Immature natural killer cell (primary cell): ENCODE measurements around the gene ACRV1. TPM values are rescaled to one million over a fixed set of nuclear protein-coding genes. Genes with fewer than 3 reads are reported as not detected.
"Not testable (repeated sequence)": the region's sequence is repeated elsewhere in the genome, so short reads cannot be mapped to it uniquely, and the experiment has no call there.

Experiments
- DNase-seq, 3 donors: peaks; one replicate each; pipeline ENCODE4 v3.0.0; 2022; ENCODE audit warnings: mixed read lengths in 1 of 3
- H3K27ac Mint-ChIP-seq, 6 donors: one replicate each; pipeline ENCODE4 v1.8.0; 2020; ENCODE audit warnings: mixed read lengths in 6 of 6, mild to moderate bottlenecking in 5 of 6, inconsistent platforms in 4 of 6, moderate library complexity in 3 of 6
- H3K27me3 Mint-ChIP-seq, 3 donors: one replicate each; pipeline ENCODE4 v1.8.0; 2020 to 2021; ENCODE audit warnings: low read depth in 3 of 3, mild to moderate bottlenecking in 3 of 3, mixed read lengths in 3 of 3, moderate library complexity in 3 of 3, inconsistent platforms in 1 of 3
- H3K36me3 Mint-ChIP-seq, 3 donors: one replicate each; pipeline ENCODE4 v1.8.0; 2020; ENCODE audit warnings: mixed read lengths in 3 of 3, inconsistent platforms in 2 of 3, mild to moderate bottlenecking in 2 of 3
- H3K4me1 Mint-ChIP-seq, 2 donors: one replicate each; pipeline ENCODE4 v1.8.0; 2020; ENCODE audit warnings: inconsistent platforms in 2 of 2, mild to moderate bottlenecking in 2 of 2, mixed read lengths in 2 of 2, moderate library complexity in 1 of 2
- H3K4me3 Mint-ChIP-seq, 5 donors: one replicate each; pipeline ENCODE4 v1.8.0; 2020; ENCODE audit warnings: mild to moderate bottlenecking in 5 of 5, mixed read lengths in 5 of 5, inconsistent platforms in 3 of 5, moderate library complexity in 3 of 5
- H3K9me3 Mint-ChIP-seq, 6 donors: one replicate each; pipeline ENCODE4 v1.8.0; 2020; ENCODE audit warnings: mild to moderate bottlenecking in 6 of 6, mixed read lengths in 6 of 6, inconsistent platforms in 4 of 6, moderate library complexity in 3 of 6
- polyA plus RNA-seq, 3 donors: library from polyadenylated mRNA; unstranded; fragments of 300-500 nt; fragmentation: Illumina TruSeq; gene quantifications; one replicate each; pipeline ENCODE4 v1.2.3, GENCODE V29; 2021

ACRV1 gene, protein sequence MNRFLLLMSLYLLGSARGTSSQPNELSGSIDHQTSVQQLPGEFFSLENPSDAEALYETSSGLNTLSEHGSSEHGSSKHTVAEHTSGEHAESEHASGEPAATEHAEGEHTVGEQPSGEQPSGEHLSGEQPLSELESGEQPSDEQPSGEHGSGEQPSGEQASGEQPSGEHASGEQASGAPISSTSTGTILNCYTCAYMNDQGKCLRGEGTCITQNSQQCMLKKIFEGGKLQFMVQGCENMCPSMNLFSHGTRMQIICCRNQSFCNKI
- not detected for polyA plus RNA-seq

DNA sequence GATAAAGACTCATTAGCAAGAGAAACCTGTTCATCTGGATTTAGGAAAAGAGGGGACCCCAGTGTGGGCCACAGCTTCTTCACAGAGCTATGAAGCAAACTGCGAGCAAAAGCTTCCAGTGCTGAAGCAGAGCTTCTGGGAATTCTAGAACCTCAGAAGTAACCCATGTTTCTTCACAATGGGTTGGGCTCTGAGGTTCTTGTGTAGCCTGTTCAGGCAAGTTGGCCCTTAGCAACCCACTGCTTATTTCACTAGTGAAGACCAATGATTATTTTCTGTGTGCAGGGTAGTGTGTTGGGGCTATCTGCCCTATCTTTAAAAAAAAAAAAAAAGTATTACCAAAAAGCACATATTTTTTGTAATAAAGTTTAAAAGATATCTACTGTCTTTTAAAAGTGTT, at the start of gene ACRV1:
Gene ACRV1, minus strand, starts transcription at position 101 of the 400 bp plus-strand sequence. Its CDS starts 67 bp downstream, at position 34.
- no peaks in the 10 kb centered on the region for H3K36me3 Mint-ChIP-seq
- no peak for DNase-seq
- no peak within 1 kb of the TSS for H3K4me3 Mint-ChIP-seq
- no peaks in the 10 kb centered on the region for H3K9me3 Mint-ChIP-seq
- H3K4me1 Mint-ChIP-seq: no peaks in the 10 kb centered on the region
- H3K27me3 Mint-ChIP-seq: peaks cover 0 to 1% (median 0%) of the 10 kb centered on the region in 3 donors
- no peak within 1 kb of the TSS for H3K27ac Mint-ChIP-seq

DNA sequence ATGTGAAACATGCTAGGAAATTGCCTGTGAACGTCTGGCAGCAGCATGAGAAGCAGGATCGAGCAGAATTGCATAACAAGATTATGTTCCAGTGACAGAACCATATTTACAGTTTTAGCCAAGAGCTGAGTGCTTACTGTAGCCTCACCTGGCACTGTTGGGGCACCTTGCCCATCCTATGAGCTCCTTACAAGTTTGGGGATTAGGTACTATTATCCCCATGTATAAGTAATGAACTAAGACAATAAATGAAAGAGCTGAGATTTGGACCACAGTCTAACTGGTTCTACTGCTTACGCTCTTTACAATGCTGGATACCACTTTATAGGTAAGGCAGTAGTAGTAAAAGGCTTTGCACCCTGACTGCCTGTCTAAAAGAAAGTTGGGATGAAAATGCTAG, 48.3 kb upstream of the ACRV1 start:
- Mint-ChIP-seq H3K4me3 (no peak overlapping the region), H3K4me1 (no peaks in the 10 kb centered on the region), H3K27ac (no peak overlapping the region), H3K36me3 (no peaks in the 10 kb centered on the region), H3K9me3 (peaks cover 0 to under 1% (median 0%) of the 10 kb centered on the region in 6 donors), H3K27me3 (peaks cover 0 to 4% (median 3%) of the 10 kb centered on the region in 3 donors)
- DNase-seq: no peak

DNA sequence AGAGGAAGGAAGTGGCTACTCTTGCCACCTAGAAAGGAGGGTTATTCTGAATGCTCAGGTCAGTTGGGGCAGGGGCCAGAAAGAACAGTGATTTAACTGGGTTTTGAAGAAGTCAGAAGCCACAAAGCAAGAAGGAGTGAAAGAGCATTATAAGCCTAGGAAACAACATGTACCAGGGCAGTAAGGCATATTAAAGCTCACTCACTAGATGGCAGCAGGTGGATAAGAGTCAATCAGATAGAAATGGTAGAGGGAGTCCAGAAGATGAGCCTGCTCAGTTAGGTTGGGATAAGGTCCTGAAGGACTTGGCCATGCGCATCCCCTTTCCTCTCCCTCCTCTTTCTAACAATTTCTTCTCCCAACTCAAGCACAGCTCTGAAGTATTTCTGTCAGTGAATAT, 43.5 kb upstream of the ACRV1 start:
- Mint-ChIP-seq H3K4me1 (no peaks in the 10 kb centered on the region), H3K9me3 (no peaks in the 10 kb centered on the region), H3K27me3 (peaks cover 4 to 19% (median 5%) of the 10 kb centered on the region in 3 donors), H3K36me3 (no peaks in the 10 kb centered on the region), H3K27ac (no peak overlapping the region), H3K4me3 (no peak overlapping the region)
- DNase-seq: no peak

DNA sequence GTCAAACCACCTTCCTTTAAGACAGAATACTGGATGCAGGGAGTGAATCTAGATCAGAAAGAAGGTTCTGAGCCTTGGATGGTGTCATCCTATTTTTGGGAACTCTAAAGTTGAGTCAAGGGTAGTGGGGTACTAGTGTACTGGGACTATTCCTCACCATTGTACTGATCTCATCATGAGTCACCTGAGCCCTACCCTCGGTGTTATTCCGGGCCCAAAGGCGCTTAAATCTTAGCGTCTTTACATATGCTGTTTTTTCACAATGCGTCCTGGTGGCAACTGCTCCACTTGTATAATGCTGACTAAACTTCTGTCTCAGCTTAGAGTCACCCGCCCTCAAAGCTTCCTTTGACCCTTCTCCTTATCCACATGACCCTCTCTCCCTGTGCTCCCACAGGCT, 40.1 kb upstream of the ACRV1 start:
- Mint-ChIP-seq H3K27me3 (peaks cover 0 to 22% (median 4%) of the 10 kb centered on the region in 3 donors), H3K4me1 (no peaks in the 10 kb centered on the region), H3K9me3 (no peaks in the 10 kb centered on the region), H3K4me3 (no peak overlapping the region), H3K27ac (no peak overlapping the region), H3K36me3 (no peaks in the 10 kb centered on the region)
- no peak for DNase-seq

DNA sequence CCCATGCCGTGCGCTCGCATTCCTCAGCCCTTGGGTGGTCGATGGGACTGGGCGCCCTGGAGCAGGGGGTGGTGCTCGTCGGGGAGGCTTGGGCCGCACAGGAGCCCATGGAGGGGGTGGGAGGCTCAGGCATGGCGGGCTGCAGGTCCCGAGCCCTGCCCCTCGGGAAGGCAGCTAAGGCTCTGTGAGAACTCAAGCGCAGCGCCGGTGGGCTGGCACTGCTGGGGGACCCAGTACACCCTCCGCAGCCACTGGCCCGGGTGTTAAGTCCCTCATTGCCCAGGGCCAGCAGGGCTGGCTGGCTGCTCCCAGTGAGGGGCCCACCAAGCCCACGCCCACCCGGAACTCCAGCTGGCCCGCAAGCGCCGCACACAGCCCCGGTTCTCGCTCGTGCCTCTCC, 24.0 kb upstream of the ACRV1 start:
- H3K4me3 Mint-ChIP-seq, H3K27me3 Mint-ChIP-seq, DNase-seq, H3K9me3 Mint-ChIP-seq, H3K4me1 Mint-ChIP-seq, H3K27ac Mint-ChIP-seq, H3K36me3 Mint-ChIP-seq: not testable (repeated sequence)

DNA sequence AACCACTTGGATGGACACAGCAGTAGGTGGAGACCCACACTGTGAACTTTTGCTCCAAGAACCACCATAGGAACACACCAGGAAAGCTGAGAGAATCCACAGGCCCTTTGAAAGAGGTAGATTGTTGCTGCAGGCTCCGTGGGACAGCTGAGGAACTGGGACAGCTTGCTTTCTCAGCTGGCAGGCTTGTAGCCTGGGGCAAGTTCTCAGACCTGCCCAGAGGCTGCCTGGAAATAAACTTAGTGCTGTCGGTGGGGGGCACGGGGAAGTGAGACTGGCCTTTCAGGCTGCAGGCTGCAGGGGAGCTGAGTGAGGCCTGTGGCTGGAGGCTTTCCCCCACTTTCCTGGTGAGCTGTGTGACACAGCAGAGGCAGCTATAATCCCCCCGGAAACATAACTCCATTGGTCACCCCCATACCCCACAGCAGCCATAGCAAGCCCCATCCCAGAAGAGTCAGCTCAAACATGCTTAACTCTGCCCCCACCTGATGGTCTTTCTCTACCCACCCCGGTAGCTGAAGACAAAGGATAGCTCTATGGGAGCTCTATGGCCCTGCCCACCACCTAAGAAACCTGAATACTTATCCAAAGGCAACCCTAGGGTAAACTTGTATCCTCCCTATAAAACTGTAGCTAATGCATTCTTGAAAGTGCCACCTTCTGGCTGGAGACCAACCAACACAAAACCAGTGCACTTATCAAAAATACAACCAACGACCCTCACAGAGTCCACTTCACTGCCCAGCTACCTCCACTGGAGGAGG, 21.4 kb upstream of the ACRV1 start:
- H3K4me1 Mint-ChIP-seq: no peaks in the 10 kb centered on the region
- no peak overlapping the region for H3K27ac Mint-ChIP-seq
- no peak overlapping the region for H3K4me3 Mint-ChIP-seq

DNA sequence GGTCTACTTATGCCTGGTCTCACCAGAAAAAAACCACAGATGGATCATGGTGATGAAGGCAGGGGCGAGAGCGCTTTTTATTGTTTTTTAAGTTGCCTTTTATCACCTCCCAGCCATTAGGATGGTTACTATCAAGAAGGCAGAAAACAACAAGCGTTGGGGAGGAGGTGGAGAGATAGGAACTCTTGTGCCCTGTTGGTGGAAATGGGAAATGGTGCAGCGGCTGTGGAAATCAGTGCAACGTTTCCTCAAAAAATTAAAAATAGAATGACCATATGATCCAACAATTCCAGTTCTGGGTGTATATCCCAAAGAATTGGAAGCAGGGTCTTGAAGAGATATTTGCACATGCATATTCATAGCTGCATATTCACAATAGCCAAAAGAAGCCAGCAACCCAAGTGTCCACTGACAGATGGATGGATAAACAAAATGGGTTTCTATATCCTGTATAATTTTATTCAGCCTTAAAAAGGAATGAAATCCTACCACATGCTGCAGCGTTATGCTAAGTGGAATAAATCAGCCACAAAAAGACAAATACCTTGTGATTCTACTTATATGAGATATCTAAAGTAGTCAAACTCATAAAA, 20.5 kb upstream of the ACRV1 start:
- no peak overlapping the region for H3K4me3 Mint-ChIP-seq
- peaks cover 2 to 5% (median 4%) of the 10 kb centered on the region in 3 donors for H3K27me3 Mint-ChIP-seq
- H3K9me3 Mint-ChIP-seq: peaks cover 0 to 2% (median 0%) of the 10 kb centered on the region in 6 donors
- no peaks in the 10 kb centered on the region for H3K36me3 Mint-ChIP-seq
- no peaks in the 10 kb centered on the region for H3K4me1 Mint-ChIP-seq
- DNase-seq: no peak
- H3K27ac Mint-ChIP-seq: no peak overlapping the region

More for the DNA sequence above, 21.4 kb upstream of the ACRV1 start:
- H3K27me3 Mint-ChIP-seq: peaks cover 4 to 6% (median 6%) of the 10 kb centered on the region in 3 donors
- H3K9me3 Mint-ChIP-seq: peaks cover 0 to 2% (median 0%) of the 10 kb centered on the region in 6 donors
- no peaks in the 10 kb centered on the region for H3K36me3 Mint-ChIP-seq
- DNase-seq: no peak

DNA sequence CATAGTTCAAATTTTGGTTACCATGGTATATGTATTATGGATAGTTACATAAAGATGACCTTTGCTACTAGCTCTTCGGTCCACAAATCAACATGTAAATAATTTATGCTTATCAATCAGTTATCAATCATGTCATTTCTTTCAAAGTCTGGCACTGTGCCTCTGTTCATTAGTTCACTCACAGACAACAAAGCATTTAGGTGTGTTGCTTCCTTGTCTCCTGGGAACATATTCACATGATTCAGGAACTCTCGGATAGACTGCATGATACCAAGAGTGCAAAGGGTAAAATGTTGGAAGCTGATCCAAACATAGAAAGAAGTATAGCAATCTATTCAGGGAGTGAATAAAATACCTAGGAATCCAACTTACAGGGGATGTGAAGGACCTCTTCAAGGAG, 14.3 kb upstream of the ACRV1 start:
- Mint-ChIP-seq H3K4me1 (no peaks in the 10 kb centered on the region), H3K9me3 (no peaks in the 10 kb centered on the region), H3K4me3 (no peak overlapping the region), H3K36me3 (no peaks in the 10 kb centered on the region), H3K27ac (no peak overlapping the region), H3K27me3 (peaks cover 1 to 5% (median 3%) of the 10 kb centered on the region in 3 donors)
- no peak for DNase-seq

DNA sequence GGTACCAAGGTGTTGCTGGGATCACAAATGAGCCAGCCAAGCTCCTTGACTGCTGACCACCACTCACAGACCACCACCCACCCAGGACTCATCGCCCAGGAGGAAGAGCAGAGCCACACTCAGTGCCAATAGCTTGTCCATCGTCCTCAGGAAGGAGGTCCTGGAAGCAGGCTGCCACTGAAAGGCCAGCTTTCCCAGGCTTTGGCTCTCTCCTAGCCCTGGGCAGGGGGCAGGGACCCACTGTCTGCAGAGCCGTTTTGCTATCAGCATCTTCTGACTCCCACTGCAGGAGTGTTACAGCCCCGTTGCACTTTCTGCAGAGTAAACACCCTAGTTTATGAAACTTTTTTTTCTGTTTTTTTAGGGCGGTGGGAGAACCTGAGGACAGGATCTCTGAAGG, 12.2 kb upstream of the ACRV1 start:
- no peak overlapping the region for H3K27ac Mint-ChIP-seq
- no peaks in the 10 kb centered on the region for H3K9me3 Mint-ChIP-seq
- no peak overlapping the region for H3K4me3 Mint-ChIP-seq
- no peaks in the 10 kb centered on the region for H3K36me3 Mint-ChIP-seq
- H3K4me1 Mint-ChIP-seq: no peaks in the 10 kb centered on the region
- peaks cover 1 to 3% (median 3%) of the 10 kb centered on the region in 3 donors for H3K27me3 Mint-ChIP-seq
- DNase-seq: no peak

DNA sequence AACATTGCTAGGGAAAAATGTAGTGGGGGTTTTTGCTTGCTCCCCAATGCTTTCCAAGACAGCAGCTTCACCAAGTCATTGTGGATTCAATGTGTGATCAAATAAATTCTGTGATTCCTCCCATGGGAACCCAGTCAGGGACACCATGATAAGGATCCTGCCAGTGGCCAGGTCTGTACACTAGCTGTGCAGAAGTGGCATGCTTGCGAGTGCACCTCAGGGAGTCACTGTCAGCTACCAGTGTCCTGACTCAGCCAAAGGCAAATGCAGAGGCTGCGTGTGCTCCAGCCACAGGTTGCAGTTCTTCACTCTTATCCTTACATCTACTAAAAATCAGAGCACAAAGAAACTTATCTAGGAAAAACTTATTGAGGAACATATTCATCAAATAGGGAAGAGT, 9.4 kb upstream of the ACRV1 start:
- Mint-ChIP-seq H3K4me1 (no peaks in the 10 kb centered on the region), H3K27ac (no peak overlapping the region), H3K9me3 (no peaks in the 10 kb centered on the region), H3K4me3 (no peak overlapping the region), H3K27me3 (peaks cover 0 to 3% (median 3%) of the 10 kb centered on the region in 3 donors), H3K36me3 (no peaks in the 10 kb centered on the region)
- no peak for DNase-seq

DNA sequence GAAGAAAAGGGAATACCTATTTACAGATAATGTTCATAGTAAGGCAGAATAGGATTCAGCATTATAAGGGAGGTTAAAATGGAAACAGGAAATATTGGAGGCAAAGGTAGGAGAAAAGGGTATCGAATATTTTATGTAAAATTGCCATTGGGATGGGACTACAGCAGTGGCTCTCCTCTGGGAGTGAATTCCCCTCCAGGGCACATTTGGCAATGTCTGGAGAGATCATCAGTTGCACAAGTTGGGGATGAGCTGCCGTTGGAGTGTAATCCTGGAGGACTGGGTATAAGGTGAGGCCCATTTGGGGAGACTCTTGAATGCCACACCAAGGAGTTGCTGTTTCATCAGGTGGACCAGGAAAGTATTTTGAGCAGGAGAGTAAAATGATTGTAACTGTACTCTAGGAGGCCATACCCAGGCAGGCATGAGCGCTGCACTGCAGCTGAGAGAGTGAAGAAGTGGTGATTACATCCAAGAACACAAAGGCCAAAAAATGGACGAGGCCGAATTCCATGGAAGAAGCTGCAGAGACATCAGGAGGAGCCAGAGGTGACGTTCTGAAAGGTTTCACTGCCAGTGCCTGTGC, 8.7 kb upstream of the ACRV1 start:
- peaks cover 0 to 3% (median 3%) of the 10 kb centered on the region in 3 donors for H3K27me3 Mint-ChIP-seq
- H3K4me1 Mint-ChIP-seq: no peaks in the 10 kb centered on the region
- H3K9me3 Mint-ChIP-seq: no peaks in the 10 kb centered on the region
- no peak overlapping the region for H3K4me3 Mint-ChIP-seq
- no peak overlapping the region for H3K27ac Mint-ChIP-seq
- no peaks in the 10 kb centered on the region for H3K36me3 Mint-ChIP-seq
- DNase-seq: no peak

DNA sequence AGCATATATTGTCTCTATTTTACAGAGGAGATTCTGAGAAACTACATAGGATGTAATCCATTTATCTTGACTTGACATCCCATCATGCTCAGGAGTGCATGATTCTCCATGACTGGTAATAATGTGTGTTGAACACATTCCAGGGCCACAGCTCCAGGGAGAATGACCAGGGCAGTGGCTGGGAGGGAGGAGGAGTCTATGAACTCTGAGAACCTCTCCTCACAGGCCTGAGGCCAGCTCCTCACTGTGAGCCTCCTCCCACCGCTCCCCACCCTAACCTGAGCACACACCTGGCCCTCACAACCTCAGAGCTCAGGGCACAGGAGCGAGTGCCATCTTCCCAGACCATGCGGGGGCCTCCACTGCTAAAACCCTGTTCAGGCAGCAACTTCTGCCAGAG, 8.0 kb upstream of the ACRV1 start:
- Mint-ChIP-seq H3K36me3 (no peaks in the 10 kb centered on the region), H3K27ac (no peak overlapping the region), H3K27me3 (peaks cover 0 to 3% (median 2%) of the 10 kb centered on the region in 3 donors), H3K4me1 (no peaks in the 10 kb centered on the region), H3K9me3 (no peaks in the 10 kb centered on the region), H3K4me3 (no peak overlapping the region)
- DNase-seq: no peak

DNA sequence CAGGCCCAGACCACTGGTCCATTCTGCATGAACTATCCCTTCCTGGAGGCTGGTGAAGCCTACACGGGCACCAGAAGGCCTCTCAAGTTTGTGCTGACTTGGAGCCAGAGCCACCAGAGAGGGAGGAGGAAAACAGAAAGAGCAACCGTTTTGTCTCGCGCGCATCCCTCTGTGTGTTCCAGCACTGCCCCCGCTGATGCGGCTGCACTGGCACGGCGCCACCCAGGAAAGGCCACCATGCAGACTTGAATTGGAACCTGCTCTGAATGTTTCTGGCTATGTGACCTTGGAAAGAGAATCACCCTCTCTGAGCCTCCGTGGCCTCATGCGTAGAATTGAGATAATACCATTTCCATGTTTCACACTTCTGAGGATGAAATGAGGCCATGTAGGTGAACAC, 7.4 kb upstream of the ACRV1 start:
- Mint-ChIP-seq H3K4me1 (no peaks in the 10 kb centered on the region), H3K27ac (no peak overlapping the region), H3K27me3 (peaks cover 0 to 3% (median 0%) of the 10 kb centered on the region in 3 donors), H3K36me3 (no peaks in the 10 kb centered on the region), H3K4me3 (no peak overlapping the region), H3K9me3 (no peaks in the 10 kb centered on the region)
- no peak for DNase-seq

DNA sequence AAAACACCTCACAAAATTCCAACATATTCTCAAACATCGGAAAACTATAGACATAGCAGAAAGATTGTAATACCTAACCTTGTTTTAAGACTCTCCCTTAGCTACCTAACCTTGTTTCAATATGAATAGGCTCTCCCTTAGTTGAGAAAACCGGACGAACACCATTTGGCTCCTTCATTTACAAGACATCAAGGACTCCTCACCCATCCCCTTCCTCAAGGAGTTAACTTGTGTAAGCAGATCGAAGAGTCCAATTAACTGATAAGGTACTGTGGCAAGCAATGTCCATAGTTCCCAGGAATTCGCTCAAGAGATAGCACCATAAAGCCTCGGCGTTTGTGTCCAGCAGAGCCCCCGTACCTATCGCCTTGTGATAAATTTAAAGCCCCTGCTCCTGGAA, 4.6 kb upstream of the ACRV1 start:
- no peaks in the 10 kb centered on the region for H3K4me1 Mint-ChIP-seq
- H3K9me3 Mint-ChIP-seq: no peaks in the 10 kb centered on the region
- no peak for DNase-seq
- no peak overlapping the region for H3K4me3 Mint-ChIP-seq
- no peaks in the 10 kb centered on the region for H3K36me3 Mint-ChIP-seq
- no peak overlapping the region for H3K27ac Mint-ChIP-seq
- peaks cover 0 to 1% (median 1%) of the 10 kb centered on the region in 3 donors for H3K27me3 Mint-ChIP-seq
